Activated CD4-positive, alpha-beta T cell treated with anti-CD3 and anti-CD28 coated beads, Interleukin-2, amount 50 U/mL, for 24 hours (primary cell): Measurements from ENCODE around the gene ACOXL.

Source experiments
- DNase-seq, 2 donors: peaks; one replicate each; pipeline ENCODE4 v3.0.0-alpha.2; 2020; ENCODE audit warnings: low read depth in 1 of 2, low spot score in 1 of 2

The ACOXL gene

GRCh38 chr2:110718382-110718781 lies 14.0 kb upstream of the ACOXL start:
- DNase-seq, result no peak

- DNase-seq, result no peak
These were observed 13.4 kb upstream of the ACOXL start for GRCh38 chr2:110718990-110719389.

DNA sequence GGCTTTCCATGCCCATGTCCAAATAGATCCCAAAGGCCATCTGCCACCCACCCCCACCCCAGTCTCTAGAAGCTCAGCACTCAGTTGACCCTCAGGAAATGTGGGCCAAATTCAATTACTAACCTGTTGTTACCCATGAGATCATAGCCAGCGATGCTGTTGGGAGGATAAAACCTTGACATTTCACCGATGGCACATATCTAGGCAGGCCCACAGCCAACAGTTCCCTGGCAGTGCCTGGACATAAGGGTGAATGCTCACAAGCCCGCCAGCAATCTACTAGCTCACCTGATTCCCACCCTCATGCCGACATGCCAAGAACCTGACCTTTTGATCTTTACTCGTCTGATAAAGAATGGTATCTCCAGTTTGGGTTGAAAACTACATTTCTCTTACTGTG lies 11.8 kb upstream of the ACOXL start:
- DNase-seq, result no peak

GRCh38 chr2:110724820-110725219 lies 7.6 kb upstream of the ACOXL start:
- no peak for DNase-seq

- DNase-seq, result no peak
These were observed 7.0 kb upstream of the ACOXL start for GRCh38 chr2:110725370-110725769.

- no peak for DNase-seq
These were observed 6.5 kb upstream of the ACOXL start for GRCh38 chr2:110725859-110726258.

DNA sequence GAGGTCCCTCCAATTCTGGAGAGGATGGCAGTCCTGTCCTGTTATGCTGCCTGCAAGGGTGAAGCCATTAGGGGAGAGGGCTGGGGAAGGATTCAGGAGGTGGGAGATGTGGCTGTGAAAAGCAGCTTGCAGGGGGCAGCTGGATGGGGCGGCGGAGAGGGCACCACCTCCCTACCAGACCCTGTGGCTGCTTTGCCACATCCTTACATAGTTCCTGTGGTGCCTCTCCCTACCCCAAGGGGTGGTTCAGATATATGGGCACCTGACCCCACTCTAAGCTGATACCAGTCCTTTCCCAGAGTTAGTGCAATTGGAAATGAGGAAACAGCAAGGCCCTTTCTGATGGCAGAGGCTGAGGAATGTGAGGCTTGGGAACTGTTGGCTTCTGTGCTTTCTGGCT lies 6.1 kb upstream of the ACOXL start:
- DNase-seq, result no peak

- no peak for DNase-seq
These were observed 4.5 kb upstream of the ACOXL start for GRCh38 chr2:110727923-110728322.

GRCh38 chr2:110729106-110729505 lies 3.3 kb upstream of the ACOXL start:
- no peak for DNase-seq

- DNase-seq, result no peak
These were observed 1.3 kb upstream of the ACOXL start for GRCh38 chr2:110731064-110731463.

GRCh38 chr2:110735366-110735765 lies 3.0 kb downstream of the ACOXL start:
- DNase-seq, result no peak

DNA sequence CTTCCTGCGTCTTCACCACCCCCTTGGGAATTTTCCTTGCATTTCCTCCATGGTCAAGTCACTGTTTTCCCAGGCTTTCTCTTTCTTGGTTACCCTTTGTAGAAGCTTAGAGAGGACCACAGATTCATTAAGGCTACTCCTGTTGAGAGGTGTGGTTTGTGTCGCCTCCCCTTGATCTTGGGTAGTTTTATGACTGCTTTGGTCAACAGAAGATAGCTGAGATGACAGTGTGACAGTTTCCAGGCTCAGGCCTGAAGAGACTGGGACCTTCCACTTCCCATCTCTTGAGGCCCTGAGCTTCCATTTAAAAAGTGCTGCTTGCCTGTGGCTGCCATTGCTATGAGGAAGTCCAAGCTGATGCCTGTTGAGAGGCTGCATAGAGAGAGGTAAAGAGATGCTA lies 5.4 kb downstream of the ACOXL start:
- no peak for DNase-seq

DNA sequence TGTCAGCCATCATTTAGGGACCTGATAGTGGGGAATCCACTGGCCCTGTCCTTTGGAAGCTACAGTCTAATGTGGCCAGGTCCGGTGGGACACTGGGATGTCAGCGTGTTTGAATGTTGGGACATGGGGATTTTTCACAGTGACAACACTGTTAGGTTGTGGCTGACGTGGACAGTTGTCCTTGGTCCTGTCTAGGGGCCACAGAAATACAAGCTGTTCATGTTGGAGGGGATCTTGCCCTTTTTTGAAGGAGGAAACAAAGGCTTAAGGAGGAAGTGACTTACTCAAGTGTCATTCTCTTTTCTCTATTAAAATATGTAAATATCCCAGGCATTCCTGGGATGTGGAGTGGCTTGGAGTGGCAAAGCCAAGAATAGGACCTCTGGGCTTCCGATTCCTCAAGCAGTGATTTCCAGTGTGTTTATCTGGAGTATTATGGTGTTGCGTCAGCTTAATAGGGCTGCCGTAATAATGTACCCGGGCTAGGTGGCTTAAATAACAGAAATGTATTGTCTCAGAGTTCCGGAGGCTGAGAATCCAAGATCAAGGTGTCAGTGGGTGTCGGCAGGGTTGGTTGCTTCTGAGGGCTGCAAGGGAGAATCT lies 8.5 kb downstream of the ACOXL start:
- DNase-seq, result no peak

GRCh38 chr2:110741491-110741980 lies 9.2 kb downstream of the ACOXL start:
- no peak for DNase-seq

GRCh38 chr2:110742412-110742811 lies 10.0 kb downstream of the ACOXL start:
- DNase-seq, result no peak

DNA sequence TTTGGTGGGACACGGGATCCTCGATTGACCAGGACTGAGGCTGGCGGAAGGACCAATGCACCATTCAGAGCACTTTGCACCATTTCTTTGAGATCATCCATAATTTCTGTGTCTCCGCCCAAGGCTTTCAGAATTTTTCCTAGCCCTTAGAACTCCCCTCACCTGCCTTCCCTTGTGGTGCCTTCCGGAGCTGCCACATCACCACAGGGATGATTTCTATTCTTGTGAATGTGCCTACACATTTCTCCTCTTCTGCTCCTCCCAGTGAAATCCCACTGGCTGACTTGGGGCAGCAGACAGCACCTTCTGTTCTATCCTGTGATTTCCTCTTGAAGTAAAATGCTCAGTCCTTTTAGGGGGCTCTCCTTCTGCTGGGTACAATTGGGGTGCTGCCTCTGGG lies 11.2 kb downstream of the ACOXL start:
- DNase-seq, result no peak

GRCh38 chr2:110744429-110744828 lies 12.1 kb downstream of the ACOXL start:
- no peak for DNase-seq

DNA sequence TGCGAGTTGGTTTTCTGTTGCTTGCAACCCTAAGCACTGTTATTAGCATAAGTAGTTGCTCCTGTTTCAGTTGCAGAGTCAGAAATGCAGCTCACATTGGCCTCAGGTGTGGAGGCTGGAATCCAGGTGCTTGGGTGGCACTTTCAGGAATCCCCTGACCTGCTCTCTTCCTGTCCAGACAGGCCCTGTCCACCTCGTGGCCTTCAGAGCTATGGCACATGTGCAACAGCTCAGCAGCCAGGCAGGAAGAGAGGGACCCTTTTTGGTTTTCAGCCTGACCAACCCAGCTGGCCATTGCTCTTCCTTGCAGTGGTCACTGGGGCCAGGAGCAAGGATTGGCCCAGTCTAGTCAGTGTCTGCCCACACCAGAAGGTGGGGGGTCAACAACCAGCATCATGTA lies 12.7 kb downstream of the ACOXL start:
- DNase-seq, result no peak

- DNase-seq, result no peak
These were observed 14.5 kb downstream of the ACOXL start for GRCh38 chr2:110746586-110747521.

DNA sequence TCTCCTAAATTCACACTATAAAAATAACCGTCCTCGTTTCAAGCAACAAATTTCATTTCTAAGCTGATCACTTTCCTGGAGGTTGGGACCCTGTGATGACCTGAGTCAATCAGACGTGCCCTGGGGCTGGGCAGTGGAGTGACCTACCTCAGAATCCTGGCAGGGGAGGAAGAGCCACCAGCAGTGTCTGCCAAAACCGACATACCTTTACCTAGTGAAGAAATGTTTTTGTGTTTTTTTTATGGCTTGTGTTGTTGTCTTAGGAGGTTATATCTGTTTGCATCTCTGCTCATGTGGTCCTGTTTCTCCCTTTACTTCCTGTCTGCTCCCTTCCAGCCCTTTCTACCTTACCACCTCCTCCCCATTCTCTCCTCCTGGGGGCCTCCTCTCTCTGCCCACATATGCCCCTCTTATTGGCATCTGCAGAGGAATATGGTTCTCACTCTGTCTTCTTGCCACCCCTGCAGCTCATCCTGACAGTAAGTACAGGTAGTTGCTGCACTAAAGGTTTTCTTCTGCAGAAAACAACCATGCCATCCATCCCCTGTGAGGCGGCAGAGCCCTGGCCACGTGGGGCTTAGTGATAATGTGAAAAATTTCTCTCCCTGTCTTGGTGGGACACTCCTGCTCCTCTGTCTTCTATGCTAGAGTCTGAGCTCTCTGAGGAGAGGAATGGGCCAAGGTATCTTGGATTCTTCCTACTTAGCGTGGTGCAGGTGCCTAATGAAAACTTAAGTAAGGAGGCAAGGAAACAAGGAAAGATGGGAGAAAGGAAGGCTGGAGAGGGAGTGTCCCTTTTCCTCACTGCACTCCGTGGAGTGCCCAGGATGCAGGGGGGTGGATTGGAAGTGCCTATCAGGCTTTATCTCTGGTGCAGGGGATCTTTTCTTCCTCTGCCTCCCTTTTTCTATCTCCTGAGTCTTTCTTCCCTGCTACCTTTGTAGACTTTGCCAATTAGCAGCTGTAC lies 15.4 kb downstream of the ACOXL start:
- DNase-seq, result no peak

GRCh38 chr2:110748489-110748867 lies 16.1 kb downstream of the ACOXL start:
- DNase-seq, result peak in 1 of 2 donors; percentile 66
